CD14-positive monocyte (primary cell): Measurements from ENCODE around the gene GHRH. TPM values are rescaled to one million over a fixed set of nuclear protein-coding genes. Genes with fewer than 3 reads are reported as not detected.

Experiments
- DNase-seq, 3 donors: peaks; one replicate each; pipeline ENCODE4 v3.0.0-alpha.2; 2011 to 2022
- H2AFZ ChIP-seq: 2 replicates; pipeline ENCODE4 v1.6.0; 2012; ENCODE audit warnings: mild to moderate bottlenecking, low read depth, low read length, inconsistent platforms; ENCODE audit not compliant: insufficient read depth, poor library complexity, severe bottlenecking
- H3K27ac ChIP-seq, 2 donors: 1 replicate in 1 of 2; 2 replicates in 1 of 2; pipeline ENCODE4 v1.5.1; 2012 to 2013; ENCODE audit warnings: low read length in 2 of 2, control low read depth in 1 of 2, inconsistent platforms in 1 of 2, low read depth in 1 of 2, mild to moderate bottlenecking in 1 of 2
- H3K27me3 ChIP-seq, 2 donors: one replicate each; pipeline versions ENCODE4 v1.6.0 to v1.6.1; 2011 to 2013; ENCODE audit warnings: low read length in 2 of 2; ENCODE audit not compliant: control insufficient read depth in 2 of 2, insufficient read depth in 2 of 2
- H3K36me3 ChIP-seq, 2 donors: replicated peaks in 1 of 2; 1 replicate in 1 of 2; 2 replicates in 1 of 2; pipeline versions ENCODE4 v1.5.1 to v1.6.1; 2012 to 2013; ENCODE audit warnings: low read length in 2 of 2, control low read depth in 1 of 2, inconsistent platforms in 1 of 2, mild to moderate bottlenecking in 1 of 2; ENCODE audit not compliant: insufficient read depth in 2 of 2, control insufficient read depth in 1 of 2
- H3K4me1 ChIP-seq, 2 donors: 1 replicate in 1 of 2; 2 replicates in 1 of 2; pipeline versions ENCODE4 v1.5.1 to v1.6.1; 2012 to 2013; ENCODE audit warnings: low read length in 2 of 2, control low read depth in 1 of 2, inconsistent platforms in 1 of 2, mild to moderate bottlenecking in 1 of 2, moderate library complexity in 1 of 2; ENCODE audit not compliant: insufficient read depth in 2 of 2, control insufficient read depth in 1 of 2
- H3K4me2 ChIP-seq: replicated peaks from 2 replicates; pipeline ENCODE3; 2012; ENCODE audit warnings: low read length, moderate library complexity, mild to moderate bottlenecking; ENCODE audit not compliant: poor library complexity, severe bottlenecking; ENCODE audit errors: extremely low read depth
- H3K4me3 ChIP-seq, 3 experiments: fragments of 200-600 bp in 1 of 3; sonication (generic) in 1 of 3; replicated peaks in 1 of 3; 1 replicate in 2 of 3; 2 replicates in 1 of 3; pipeline ENCODE4 v1.5.1; 2011 to 2013; ENCODE audit warnings: low read length in 3 of 3, mild to moderate bottlenecking in 3 of 3, control low read depth in 2 of 3, low read depth in 2 of 3, inconsistent platforms in 1 of 3, moderate library complexity in 1 of 3
- H3K79me2 ChIP-seq: 2 replicates; pipeline ENCODE4 v1.6.0; 2012; ENCODE audit warnings: mild to moderate bottlenecking, control low read depth, inconsistent platforms, low read length, moderate library complexity; ENCODE audit not compliant: insufficient read depth
- H3K9ac ChIP-seq: 2 replicates; pipeline ENCODE4 v1.6.0; 2017; ENCODE audit warnings: low read length, mild to moderate bottlenecking; ENCODE audit not compliant: insufficient read depth, poor library complexity, severe bottlenecking
- H3K9me3 ChIP-seq, 2 donors: replicated peaks in 1 of 2; 1 replicate in 1 of 2; 2 replicates in 1 of 2; pipeline versions ENCODE4 v1.5.1 to v1.6.1; 2012 to 2013; ENCODE audit warnings: low read length in 2 of 2, control low read depth in 1 of 2; ENCODE audit not compliant: control insufficient read depth in 1 of 2, insufficient read depth in 1 of 2
- H4K20me1 ChIP-seq: 2 replicates; pipeline ENCODE4 v1.6.0; 2012; ENCODE audit warnings: mild to moderate bottlenecking, low read length, control low read depth, moderate library complexity; ENCODE audit not compliant: insufficient read depth
- H3K27ac Mint-ChIP-seq, 7 donors: one replicate each; pipeline ENCODE4 v1.8.0; 2020; ENCODE audit warnings: mild to moderate bottlenecking in 7 of 7, mixed read lengths in 7 of 7, moderate library complexity in 6 of 7, inconsistent platforms in 2 of 7
- H3K27me3 Mint-ChIP-seq, 3 donors: one replicate each; pipeline ENCODE4 v1.8.0; 2021 to 2022; ENCODE audit warnings: low read depth in 3 of 3, mild to moderate bottlenecking in 3 of 3, mixed read lengths in 3 of 3, moderate library complexity in 3 of 3, inconsistent platforms in 1 of 3
- H3K36me3 Mint-ChIP-seq, 2 donors: one replicate each; pipeline ENCODE4 v1.8.0; 2020; ENCODE audit warnings: mixed read lengths in 2 of 2, inconsistent platforms in 1 of 2, mild to moderate bottlenecking in 1 of 2
- H3K4me1 Mint-ChIP-seq: one replicate; pipeline ENCODE4 v1.8.0; 2020; ENCODE audit warnings: mild to moderate bottlenecking, mixed read lengths
- H3K4me3 Mint-ChIP-seq, 2 donors: one replicate each; pipeline ENCODE4 v1.8.0; 2020; ENCODE audit warnings: mild to moderate bottlenecking in 2 of 2, mixed read lengths in 2 of 2, moderate library complexity in 1 of 2
- H3K9me3 Mint-ChIP-seq, 7 donors: one replicate each; pipeline ENCODE4 v1.8.0; 2020 to 2022; ENCODE audit warnings: mixed read lengths in 7 of 7, mild to moderate bottlenecking in 6 of 7, moderate library complexity in 6 of 7, inconsistent platforms in 2 of 7
- WGBS: methylation state at CpG from one replicate; pipeline ENCODE4 v1.1.5; 2013; ENCODE audit warnings: missing lambda C conversion rate; ENCODE audit not compliant: insufficient coverage; 5-methylcytosine and 5-hydroxymethylcytosine counted together
- intact Hi-C, 2 donors: fragments of 100-400 bp; cut with micrococcal nuclease; formaldehyde crosslinking; loops; one replicate each; pipeline versions ENCODE4 v1.15.0 to v1.15.1; 2023
- polyA plus RNA-seq, 3 donors: library from polyadenylated mRNA; depleted of rRNA in 1 of 3; unstranded in 2 of 3; stranded (reverse) in 1 of 3; fragments of 300-500 nt in 2 of 3; fragments of >200 nt in 1 of 3; fragmentation: Illumina TruSeq in 2 of 3; gene quantifications; 1 replicate in 2 of 3; 2 replicates in 1 of 3; pipeline ENCODE4 v1.2.3, GENCODE V29; 2012 to 2021
- TF ChIP-seq, protein P1 (sequence below): fragments of 200-600 bp; IDR thresholded peaks from one replicate; pipeline ENCODE4 v1.8.0; 2022; ENCODE audit warnings: antibody characterized with exemption, mild to moderate bottlenecking

Gene GHRH
- polyA plus RNA-seq, 3 donors = not detected

GRCh38 chr20:37237656-37238055 is 24.0 kb downstream of the GHRH start:
- Histone ChIP-seq H3K36me3 (peaks cover 99% of the 10 kb centered on the region in 2 donors), H3K9me3 (no peaks in the 10 kb centered on the region), H3K27me3 (no peaks in the 10 kb centered on the region), H3K27ac (no peak overlapping the region), H3K4me2 (no peak overlapping the region), H3K79me2 (no peaks in the 10 kb centered on the region), H3K4me3 (no peak overlapping the region), H3K4me1 (no peaks in the 10 kb centered on the region), H2AFZ (no peak overlapping the region), H4K20me1 (no peaks in the 10 kb centered on the region), H3K9ac (no peak overlapping the region)
- no peak for DNase-seq
- Mint-ChIP-seq H3K4me3 (no peak overlapping the region), H3K9me3 (no peaks in the 10 kb centered on the region), H3K27me3 (no peaks in the 10 kb centered on the region), H3K27ac (peak overlapping the region in 3 of 7 donors; percentile 33 to 47 (median 42)), H3K36me3 (peaks cover 93 to 99% of the 10 kb centered on the region in 2 donors), H3K4me1 (no peaks in the 10 kb centered on the region)
- intact Hi-C loops = no loop called here
- WGBS = no CpG with 5 or more reads among the region's 5 CpGs
- TF ChIP-seq, protein P1, sequence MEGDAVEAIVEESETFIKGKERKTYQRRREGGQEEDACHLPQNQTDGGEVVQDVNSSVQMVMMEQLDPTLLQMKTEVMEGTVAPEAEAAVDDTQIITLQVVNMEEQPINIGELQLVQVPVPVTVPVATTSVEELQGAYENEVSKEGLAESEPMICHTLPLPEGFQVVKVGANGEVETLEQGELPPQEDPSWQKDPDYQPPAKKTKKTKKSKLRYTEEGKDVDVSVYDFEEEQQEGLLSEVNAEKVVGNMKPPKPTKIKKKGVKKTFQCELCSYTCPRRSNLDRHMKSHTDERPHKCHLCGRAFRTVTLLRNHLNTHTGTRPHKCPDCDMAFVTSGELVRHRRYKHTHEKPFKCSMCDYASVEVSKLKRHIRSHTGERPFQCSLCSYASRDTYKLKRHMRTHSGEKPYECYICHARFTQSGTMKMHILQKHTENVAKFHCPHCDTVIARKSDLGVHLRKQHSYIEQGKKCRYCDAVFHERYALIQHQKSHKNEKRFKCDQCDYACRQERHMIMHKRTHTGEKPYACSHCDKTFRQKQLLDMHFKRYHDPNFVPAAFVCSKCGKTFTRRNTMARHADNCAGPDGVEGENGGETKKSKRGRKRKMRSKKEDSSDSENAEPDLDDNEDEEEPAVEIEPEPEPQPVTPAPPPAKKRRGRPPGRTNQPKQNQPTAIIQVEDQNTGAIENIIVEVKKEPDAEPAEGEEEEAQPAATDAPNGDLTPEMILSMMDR = no peak

GRCh38 chr20:37236462-37236861 is 25.2 kb downstream of the GHRH start:
- no peak overlapping the region for H3K9ac ChIP-seq
- intact Hi-C loops = no loop called here
- H3K27me3 Mint-ChIP-seq = no peaks in the 10 kb centered on the region

More at GRCh38 chr20:37236462-37236861, 25.2 kb downstream of the GHRH start:
- Histone ChIP-seq H3K27me3 (no peaks in the 10 kb centered on the region), H3K36me3 (peaks cover 99% of the 10 kb centered on the region in 2 donors), H3K4me3 (no peak overlapping the region), H4K20me1 (no peaks in the 10 kb centered on the region), H3K4me2 (no peak overlapping the region), H3K9me3 (no peaks in the 10 kb centered on the region), H2AFZ (no peak overlapping the region), H3K4me1 (no peaks in the 10 kb centered on the region), H3K79me2 (no peaks in the 10 kb centered on the region), H3K27ac (no peak overlapping the region)
- Mint-ChIP-seq H3K9me3 (no peaks in the 10 kb centered on the region), H3K27ac (peak overlapping the region in 2 of 7 donors; percentile 46 to 64), H3K4me3 (no peak overlapping the region), H3K36me3 (peaks cover 95 to 100% of the 10 kb centered on the region in 2 donors), H3K4me1 (no peaks in the 10 kb centered on the region)
- 100% methylated on average over 3 of the region's 4 CpGs for WGBS
- TF ChIP-seq, protein P1 = no peak
- no peak for DNase-seq
